GM19468 (cell line): ENCODE results near the gene VPS13D.

Experiments
- ATAC-seq: cut with Tn5 transposase; IDR thresholded peaks from one replicate; pipeline ENCODE4 v1.9.1; 2021; ENCODE audit warnings: mild to moderate bottlenecking, moderate library complexity, moderate number of reproducible peaks; ENCODE audit not compliant: unreplicated experiment; ENCODE audit errors: extremely low read depth

The VPS13D gene

DNA sequence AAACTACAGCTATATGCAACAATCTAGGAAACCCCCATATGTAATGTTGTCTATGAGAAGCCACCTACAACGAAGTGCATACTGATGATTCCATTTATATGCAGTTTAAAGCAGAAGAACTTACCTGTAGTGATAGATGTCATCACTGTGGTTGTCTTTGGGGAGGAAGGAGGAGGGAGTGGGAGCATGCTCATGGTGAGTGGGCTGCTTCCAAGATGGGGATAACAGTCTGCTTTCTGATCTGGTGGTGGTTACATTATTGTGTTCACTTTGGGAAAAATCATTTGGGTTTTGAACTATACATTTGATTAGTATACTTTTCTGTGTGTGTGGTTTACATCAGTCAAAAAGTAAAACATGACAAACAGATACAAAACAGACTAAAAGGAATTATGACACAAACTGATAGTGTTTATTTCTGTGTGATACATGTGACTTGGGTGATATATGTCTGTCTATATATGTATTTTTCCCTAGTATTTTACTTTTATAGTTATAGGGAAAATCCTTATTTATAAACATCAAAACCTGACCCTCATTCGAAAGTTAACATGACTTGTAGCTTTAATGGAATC, 184.7 kb downstream of the VPS13D start:
- no peak for ATAC-seq

GRCh38 chr1:12415038-12415466, 185.2 kb downstream of the VPS13D start:
- ATAC-seq = no peak

DNA sequence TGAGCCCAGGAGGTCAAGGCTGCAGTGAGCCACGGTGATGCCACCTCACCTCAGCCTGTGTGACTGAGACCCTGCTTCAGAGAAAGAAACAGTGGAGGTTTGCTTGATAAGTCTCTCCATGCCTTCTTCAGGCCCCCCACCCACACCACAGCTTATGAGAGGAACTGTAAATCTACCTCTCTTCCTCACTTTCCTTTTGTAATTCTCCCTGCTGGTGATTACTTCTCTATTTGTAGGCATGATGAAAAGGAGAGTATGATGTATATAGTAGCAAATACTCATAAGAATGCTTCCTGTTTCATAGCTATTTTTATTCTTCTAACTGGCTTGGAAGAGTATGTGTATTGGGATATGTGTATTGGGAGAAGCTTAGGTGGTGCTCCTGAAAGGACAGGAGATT, 186.3 kb downstream of the VPS13D start:
- no peak for ATAC-seq

- ATAC-seq = no peak
Measured at GRCh38 chr1:12416744-12417143, 186.9 kb downstream of the VPS13D start.

- ATAC-seq = no peak
Measured at GRCh38 chr1:12417389-12417788, 187.6 kb downstream of the VPS13D start.

DNA sequence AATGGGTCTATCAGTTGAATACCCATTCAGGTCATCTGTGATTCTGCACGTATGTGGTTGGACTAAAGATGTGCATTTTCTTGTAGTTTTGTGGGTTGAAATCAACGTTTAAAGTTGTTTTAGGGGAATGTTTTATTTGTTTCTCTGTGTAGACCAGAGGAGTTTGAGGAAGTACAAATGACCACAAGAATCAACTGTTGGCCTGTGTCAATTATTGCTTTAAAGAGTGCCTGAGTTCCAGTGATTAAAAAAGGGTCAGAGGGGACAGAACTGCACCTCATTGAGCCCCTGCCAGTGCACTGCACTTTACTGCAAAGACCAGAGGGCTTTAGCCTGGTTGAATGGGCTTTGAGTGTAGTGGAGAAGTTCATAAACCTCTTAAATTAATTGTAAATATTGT, 190.3 kb downstream of the VPS13D start:
- ATAC-seq = no peak

GRCh38 chr1:12422488-12422887, 192.7 kb downstream of the VPS13D start:
- no peak for ATAC-seq

DNA sequence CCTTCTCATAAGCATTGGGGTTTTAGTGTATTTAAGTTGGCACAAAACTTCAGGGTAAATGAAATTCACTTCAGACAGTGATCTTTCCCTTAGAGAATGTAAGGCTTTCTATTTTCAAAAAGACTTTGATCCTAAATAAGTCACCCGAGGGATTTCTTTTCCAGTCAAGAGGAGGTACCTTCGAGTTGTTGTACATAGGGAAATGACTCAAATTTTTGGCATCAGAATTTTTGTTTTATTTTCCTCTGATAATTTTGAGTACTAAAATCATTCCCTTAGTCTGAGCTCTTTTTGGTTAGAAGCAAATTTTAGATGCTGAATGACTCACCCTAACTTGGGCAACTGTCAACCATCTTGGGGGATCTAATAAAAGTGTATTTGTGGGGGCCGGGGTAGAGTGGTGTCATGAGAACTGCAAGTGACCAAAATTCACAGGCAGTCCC, 194.3 kb downstream of the VPS13D start:
- ATAC-seq = no peak

DNA sequence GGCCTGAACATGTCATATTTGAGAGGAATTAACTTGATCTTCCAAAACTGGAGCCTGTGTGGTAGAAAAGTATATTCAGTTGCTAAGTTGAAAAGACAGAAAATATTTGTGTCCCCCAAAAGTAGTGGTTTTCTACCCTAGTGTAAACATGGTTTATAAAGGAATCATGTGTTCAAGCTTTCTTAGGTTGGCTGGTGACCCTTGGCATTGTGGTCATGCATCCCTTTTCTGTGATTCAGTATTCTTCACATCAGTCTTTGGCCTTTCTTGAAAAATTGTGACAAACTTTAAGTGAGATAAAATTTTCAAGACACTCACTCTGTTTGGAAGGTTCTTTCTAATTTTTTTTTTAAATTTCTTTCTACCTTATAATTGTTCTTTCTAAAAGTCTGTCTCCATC, 195.0 kb downstream of the VPS13D start:
- no peak for ATAC-seq

DNA sequence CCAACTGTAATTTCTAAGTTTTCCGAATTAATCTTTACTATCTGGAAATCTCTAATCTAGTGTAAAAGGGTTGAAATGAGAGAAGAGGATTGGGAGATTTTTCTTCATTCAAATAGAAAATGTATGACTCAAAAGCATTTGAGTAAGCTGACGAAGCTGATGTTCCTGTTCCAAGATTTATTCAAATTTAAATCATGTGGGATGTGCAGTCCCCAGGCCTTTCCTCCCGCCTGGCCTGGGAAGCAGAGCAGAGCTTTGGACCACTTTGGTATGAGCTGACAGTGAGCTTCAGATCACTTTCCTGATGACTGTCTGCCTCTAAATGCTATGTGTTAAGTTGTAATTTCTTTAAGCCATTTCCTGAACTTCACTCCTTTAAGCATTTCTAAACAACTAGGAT, 196.2 kb downstream of the VPS13D start:
- ATAC-seq = no peak

GRCh38 chr1:12428334-12428733, 198.5 kb downstream of the VPS13D start:
- no peak for ATAC-seq

- no peak for ATAC-seq
Measured at GRCh38 chr1:12430525-12430924, 200.7 kb downstream of the VPS13D start.

- ATAC-seq = no peak
Measured at GRCh38 chr1:12432897-12433296, 203.1 kb downstream of the VPS13D start.

- no peak for ATAC-seq
Measured at GRCh38 chr1:12433323-12434053, 203.7 kb downstream of the VPS13D start.

DNA sequence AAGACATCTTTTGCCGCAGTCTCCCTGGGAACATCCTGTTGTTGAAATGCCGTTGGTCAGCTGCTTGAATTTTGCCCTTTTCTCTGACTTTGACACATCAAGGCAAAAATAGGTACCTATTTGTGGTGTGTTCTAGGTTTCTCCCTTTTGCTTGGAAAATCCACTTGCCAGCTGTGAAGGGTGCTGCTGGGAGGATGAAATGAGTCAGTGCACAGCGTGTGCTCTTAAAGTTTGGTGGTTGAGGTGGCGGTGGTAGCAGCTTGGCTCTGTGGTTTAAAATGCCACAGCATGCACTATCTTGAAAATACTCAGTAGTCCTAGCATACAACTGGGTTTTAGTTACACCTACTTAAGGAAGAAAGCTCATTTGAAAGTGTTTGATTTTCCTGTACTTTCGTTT, 204.3 kb downstream of the VPS13D start:
- ATAC-seq = no peak

DNA sequence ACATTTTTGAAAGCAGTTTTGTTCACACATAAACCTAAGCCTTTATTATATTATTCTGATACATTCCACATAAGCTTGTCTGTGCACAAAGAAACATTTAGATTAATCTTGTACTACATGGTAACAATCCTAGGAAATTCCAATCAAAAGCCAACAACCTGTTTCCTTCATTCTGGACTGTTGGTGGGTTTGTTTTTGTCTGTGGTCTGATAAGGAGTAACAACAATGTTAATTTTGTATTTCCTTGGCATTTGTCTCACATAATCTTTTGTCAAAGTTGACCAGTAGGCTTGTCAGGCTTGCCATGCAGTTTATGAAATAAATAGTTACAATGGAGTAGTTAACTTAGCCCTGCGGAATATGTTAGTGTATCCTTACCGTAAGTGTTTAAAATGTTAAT, 204.9 kb downstream of the VPS13D start:
- ATAC-seq = no peak

DNA sequence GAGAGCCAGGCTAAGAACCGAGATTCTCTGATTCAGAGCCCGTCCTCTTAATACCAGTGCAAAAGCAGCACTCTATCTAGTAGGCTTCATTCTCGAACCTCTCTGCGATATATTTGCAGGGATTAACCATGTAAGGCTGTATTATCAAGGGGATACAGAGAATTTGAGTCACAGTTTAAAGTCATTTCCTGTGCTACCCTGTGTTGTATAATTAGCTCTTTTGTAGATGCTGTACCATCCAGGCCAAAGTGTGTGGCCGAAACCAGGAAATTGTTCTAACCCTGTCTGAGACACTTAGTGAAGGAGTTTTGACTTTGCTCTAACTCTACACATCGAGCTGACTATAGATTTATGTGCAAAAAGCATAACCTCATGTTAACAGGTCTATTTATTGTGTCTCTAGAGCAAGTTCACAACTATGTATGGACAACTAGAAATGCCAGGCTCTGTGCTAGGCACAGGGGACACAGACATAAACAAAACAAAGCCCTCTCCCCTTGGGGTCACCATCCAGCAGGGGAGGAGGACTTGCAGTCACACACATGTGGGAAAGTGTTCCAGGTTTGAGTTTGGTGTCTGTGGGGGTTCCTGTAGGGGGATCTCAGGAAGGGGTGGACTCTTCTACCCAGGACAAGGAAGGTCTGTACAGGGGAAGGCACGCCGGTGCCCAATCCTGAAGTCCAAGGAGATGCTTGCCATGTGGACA, 206.0 kb downstream of the VPS13D start:
- ATAC-seq = peak; percentile 54

DNA sequence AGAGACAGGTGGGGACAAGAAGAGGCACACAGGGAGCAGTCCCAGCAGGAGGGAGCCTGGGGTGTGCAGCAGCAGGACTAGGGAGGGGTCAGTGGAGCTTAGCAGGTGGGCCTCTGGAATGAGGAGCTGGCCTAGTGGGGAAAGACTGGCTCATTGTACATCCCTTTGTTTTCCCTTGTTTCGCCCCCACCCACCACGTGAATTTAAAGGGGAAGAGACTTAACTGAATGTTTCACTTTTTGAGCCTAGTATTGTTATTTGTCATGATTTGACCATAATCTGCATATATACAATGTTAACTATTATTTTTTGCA, 206.5 kb downstream of the VPS13D start:
- ATAC-seq = no peak

- no peak for ATAC-seq
Measured at GRCh38 chr1:12436817-12437599, 207.2 kb downstream of the VPS13D start.

DNA sequence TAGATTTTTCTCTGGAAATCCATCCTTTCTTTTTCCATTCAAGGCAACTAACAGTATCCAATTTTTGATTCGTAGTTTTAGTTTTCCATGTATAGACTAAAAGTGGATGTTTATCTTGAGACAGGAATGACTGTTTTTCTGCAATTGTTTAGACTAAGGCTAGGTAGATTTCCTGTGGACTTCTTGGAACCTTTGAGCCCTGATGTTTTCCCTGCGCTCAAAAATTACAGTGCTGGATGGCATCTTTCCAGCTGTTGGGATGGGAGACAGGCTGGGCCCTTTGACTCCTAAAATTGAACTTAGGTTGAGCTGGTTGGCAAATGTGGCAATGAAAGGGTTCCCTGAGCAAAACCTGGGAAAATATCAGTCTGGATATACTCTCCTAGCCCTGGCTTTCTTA, 207.8 kb downstream of the VPS13D start:
- ATAC-seq = no peak
